ENCODE data around the gene P2RX4.

P2RX4 gene

DNA sequence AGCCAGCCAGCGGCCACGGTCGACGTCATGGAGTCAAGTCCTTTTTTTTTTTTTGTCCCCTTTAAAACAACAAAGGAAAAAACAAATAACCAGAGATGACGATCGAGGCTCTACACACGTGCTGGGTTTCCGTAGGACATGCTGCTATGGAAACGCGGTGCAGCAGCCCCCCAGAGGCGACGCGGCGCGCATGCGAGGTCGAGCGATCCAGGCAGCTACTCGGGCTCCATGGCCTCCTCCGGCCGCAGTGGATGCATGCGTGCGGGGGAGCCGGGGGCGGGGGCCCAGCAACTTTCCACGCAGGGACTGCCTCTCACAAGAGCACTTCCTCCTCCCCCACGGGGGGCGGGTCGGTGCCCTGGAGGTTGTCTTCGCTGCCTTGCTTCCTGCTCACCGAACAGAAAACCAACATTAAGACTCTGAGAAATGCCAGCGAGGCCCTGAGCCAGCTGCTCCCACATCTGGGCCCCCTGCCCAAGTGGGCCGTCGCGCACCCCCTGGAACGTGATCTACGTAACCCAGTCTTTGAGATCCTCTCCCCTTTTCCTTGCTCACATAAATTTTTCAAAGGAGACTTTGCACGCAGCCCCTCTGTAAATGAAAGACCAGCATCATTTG, 30.7 kb downstream of the P2RX4 start:
- no peak for TF ChIP-seq CTCF (IDR thresholded peaks at IDR 0.05)
- H3K9me3 ChIP-seq = no peaks in the 10 kb centered on the region
- H3K36me3 ChIP-seq = peaks cover 91% of the 10 kb centered on the region
- H3K4me3 ChIP-seq (ENCODE audit: low read depth in 1 of 2, low read length in 1 of 2) = peak overlapping the region in 1 of 2 experiments; percentile 35
- no peaks in the 10 kb centered on the region for H3K27me3 ChIP-seq
- H3K4me1 ChIP-seq (ENCODE audit: control insufficient read depth in 1 of 2, insufficient read depth in 1 of 2, low read depth in 1 of 2, low read length in 1 of 2) = peaks cover 38 to 39% of the 10 kb centered on the region in 2 experiments
- H3K27ac ChIP-seq = peak overlapping the region; percentile 87

GRCh38 chr12:121241156-121241970, 31.4 kb downstream of the P2RX4 start:
- H3K27me3 ChIP-seq = no peaks in the 10 kb centered on the region
- no peaks in the 10 kb centered on the region for H3K9me3 ChIP-seq
- peak overlapping the region; percentile 87 for H3K27ac ChIP-seq
- no peak for TF ChIP-seq CTCF (IDR thresholded peaks at IDR 0.05)
- H3K36me3 ChIP-seq = peaks cover 91% of the 10 kb centered on the region
- H3K4me1 ChIP-seq (ENCODE audit: control insufficient read depth in 1 of 2, insufficient read depth in 1 of 2, low read depth in 1 of 2, low read length in 1 of 2) = peaks cover 38 to 39% of the 10 kb centered on the region in 2 experiments
- H3K4me3 ChIP-seq (ENCODE audit: low read depth in 1 of 2, low read length in 1 of 2) = peak overlapping the region in 1 of 2 experiments; percentile 35

- H3K4me3 ChIP-seq (ENCODE audit: low read depth in 1 of 2, low read length in 1 of 2) = no peak overlapping the region
- TF ChIP-seq CTCF (IDR thresholded peaks at IDR 0.05) = no peak
- peaks cover 16 to 17% of the 10 kb centered on the region in 2 experiments for H3K4me1 ChIP-seq (ENCODE audit: control insufficient read depth in 1 of 2, insufficient read depth in 1 of 2, low read depth in 1 of 2, low read length in 1 of 2)
- peak overlapping the region; percentile 4 for H3K27ac ChIP-seq
- no peaks in the 10 kb centered on the region for H3K9me3 ChIP-seq
- H3K36me3 ChIP-seq = peaks cover 95% of the 10 kb centered on the region
- no peaks in the 10 kb centered on the region for H3K27me3 ChIP-seq
Observed at GRCh38 chr12:121245031-121245430, 35.1 kb downstream of the P2RX4 start.

GRCh38 chr12:121245951-121246350, 36.0 kb downstream of the P2RX4 start:
- Histone ChIP-seq H3K36me3 (peaks cover 97% of the 10 kb centered on the region), H3K4me1 (ENCODE audit: control insufficient read depth in 1 of 2, insufficient read depth in 1 of 2, low read depth in 1 of 2, low read length in 1 of 2) (peaks cover 7 to 8% of the 10 kb centered on the region in 2 experiments), H3K27me3 (no peaks in the 10 kb centered on the region), H3K27ac (no peak overlapping the region), H3K4me3 (ENCODE audit: low read depth in 1 of 2, low read length in 1 of 2) (no peak overlapping the region), H3K9me3 (no peaks in the 10 kb centered on the region)
- TF ChIP-seq CTCF (IDR thresholded peaks at IDR 0.05) = no peak

DNA sequence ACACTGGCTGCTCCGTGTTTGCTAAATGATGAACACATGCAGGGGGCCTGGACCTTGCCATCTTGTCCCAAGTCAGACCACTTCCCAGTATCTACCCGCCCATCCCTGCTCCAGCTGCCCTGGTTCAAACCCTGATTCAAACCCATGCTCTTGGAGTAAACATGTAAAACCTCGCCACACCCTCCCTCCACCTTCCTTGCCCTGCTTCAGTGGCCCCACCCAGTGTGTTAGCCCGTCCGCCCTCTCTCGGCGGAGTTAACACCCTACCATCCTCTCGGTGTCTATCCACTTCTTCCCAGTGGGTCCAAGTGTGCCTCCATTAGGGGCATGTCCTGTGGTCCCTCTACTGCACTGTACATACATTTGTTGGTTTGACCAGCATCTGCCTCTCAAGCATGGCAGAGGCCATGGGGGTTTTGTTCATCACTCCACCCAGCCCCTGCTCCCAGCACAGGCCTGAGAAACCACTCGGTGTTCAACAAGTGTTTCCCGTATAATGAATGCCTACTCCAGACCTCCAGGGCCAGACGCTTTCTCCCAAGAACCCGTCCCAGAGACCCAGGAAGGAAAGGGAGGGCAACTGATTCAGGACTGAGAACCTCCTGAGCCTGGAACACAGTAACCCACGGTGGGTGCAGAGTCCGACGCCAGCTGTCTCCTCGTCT, 37.1 kb downstream of the P2RX4 start:
- peaks cover 98% of the 10 kb centered on the region for H3K36me3 ChIP-seq
- TF ChIP-seq CTCF (IDR thresholded peaks at IDR 0.05) = no peak
- H3K9me3 ChIP-seq = no peaks in the 10 kb centered on the region
- no peaks in the 10 kb centered on the region for H3K4me1 ChIP-seq (ENCODE audit: control insufficient read depth in 1 of 2, insufficient read depth in 1 of 2, low read depth in 1 of 2, low read length in 1 of 2)
- H3K27me3 ChIP-seq = no peaks in the 10 kb centered on the region
- no peak overlapping the region for H3K4me3 ChIP-seq (ENCODE audit: low read depth in 1 of 2, low read length in 1 of 2)
- H3K27ac ChIP-seq = no peak overlapping the region
